CD4-positive, alpha-beta T cell (primary cell): Measurements from ENCODE around the gene ASS1. TPM values are rescaled to one million over a fixed set of nuclear protein-coding genes. Genes with fewer than 3 reads are reported as not detected.

ENCODE experiments used
- ATAC-seq: fragments of 200-7000 bp; cut with Tn5 transposase; one replicate; pipeline ENCODE4 v1.10.0; 2022; ENCODE audit warnings: mild to moderate bottlenecking; ENCODE audit not compliant: poor library complexity
- CTCF ChIA-PET: fragments of 350-600 bp; sonication (Branson Sonifier 250); formaldehyde crosslinking; loops from one replicate; lab custom pipeline; 2021; ENCODE audit warnings: antibody characterized with exemption, inconsistent platforms; lab: Charles Lee
- POLR2A ChIA-PET: fragments of 350-600 bp; sonication (Branson Sonifier 250); formaldehyde crosslinking; loops from one replicate; lab custom pipeline; 2021; ENCODE audit warnings: antibody characterized with exemption, inconsistent platforms; lab: Charles Lee
- DNase-seq, 14 experiments: peaks; one replicate each; pipeline ENCODE4 v3.0.0-alpha.2; 2013 to 2020; ENCODE audit warnings: mixed read lengths in 2 of 14
- H3K27ac ChIP-seq, 2 donors: one replicate each; pipeline versions ENCODE4 v1.5.1 to v1.7.0; 2013; ENCODE audit warnings: low read length in 2 of 2, low read depth in 1 of 2, mild to moderate bottlenecking in 1 of 2
- H3K27me3 ChIP-seq, 2 experiments: 1 replicate in 1 of 2; 2 replicates in 1 of 2; pipeline versions ENCODE4 v1.6.1 to v1.7.0; 2013; ENCODE audit warnings: low read length in 2 of 2, control low read depth in 1 of 2, mild to moderate bottlenecking in 1 of 2, moderate library complexity in 1 of 2; ENCODE audit not compliant: insufficient read depth in 2 of 2, control insufficient read depth in 1 of 2
- H3K36me3 ChIP-seq: one replicate; pipeline ENCODE4 v1.6.1; 2013; ENCODE audit warnings: low read length, control low read depth; ENCODE audit not compliant: insufficient read depth
- H3K4me1 ChIP-seq: one replicate; pipeline ENCODE4 v1.6.1; 2013; ENCODE audit warnings: low read length, control low read depth; ENCODE audit not compliant: insufficient read depth
- H3K4me3 ChIP-seq: one replicate; pipeline ENCODE4 v1.5.1; 2013; ENCODE audit warnings: mild to moderate bottlenecking, low read length, moderate library complexity
- H3K9me3 ChIP-seq, 2 experiments: 1 replicate in 1 of 2; 2 replicates in 1 of 2; pipeline versions ENCODE4 v1.6.1 to v1.7.0; 2013; ENCODE audit warnings: low read length in 2 of 2, mild to moderate bottlenecking in 2 of 2, control low read depth in 1 of 2, moderate library complexity in 1 of 2; ENCODE audit not compliant: control insufficient read depth in 1 of 2, insufficient read depth in 1 of 2
- H3K27ac Mint-ChIP-seq: one replicate; pipeline ENCODE4 v1.8.0; 2020; ENCODE audit warnings: mixed read lengths
- H3K27me3 Mint-ChIP-seq: one replicate; pipeline ENCODE4 v1.8.0; 2021; ENCODE audit warnings: mixed read lengths
- H3K36me3 Mint-ChIP-seq: one replicate; pipeline ENCODE4 v1.8.0; 2021; ENCODE audit warnings: low read depth, mixed read lengths
- H3K4me1 Mint-ChIP-seq: one replicate; pipeline ENCODE4 v1.8.0; 2021; ENCODE audit warnings: low read depth, mixed read lengths
- H3K4me3 Mint-ChIP-seq: one replicate; pipeline ENCODE4 v1.8.0; 2020; ENCODE audit warnings: mild to moderate bottlenecking, mixed read lengths
- H3K9me3 Mint-ChIP-seq: one replicate; pipeline ENCODE4 v1.8.0; 2020; ENCODE audit warnings: mixed read lengths
- intact Hi-C, 2 experiments: fragments of 100-400 bp; cut with DNase I in 1 of 2; cut with micrococcal nuclease in 1 of 2; formaldehyde crosslinking; loops; one replicate each; pipeline versions ENCODE4 v1.15.1 to v1.9.0; 2023 to 2025; cut with DNase I, micrococcal nuclease
- total RNA-seq, 174 experiments: library from RNA in 2 of 174; stranded (reverse) in 2 of 174; gene quantifications; one replicate each; pipeline ENCODE4 v1.2.3 and lab custom pipeline; 2021 to 2026
- TF ChIP-seq, protein P1 (sequence below): fragments of 200-600 bp; IDR thresholded peaks from one replicate; pipeline ENCODE4 v1.8.0; 2022; ENCODE audit warnings: antibody characterized with exemption, mild to moderate bottlenecking

Gene ASS1
- total RNA-seq, 2 experiments from 2014 or later = not detected

DNA sequence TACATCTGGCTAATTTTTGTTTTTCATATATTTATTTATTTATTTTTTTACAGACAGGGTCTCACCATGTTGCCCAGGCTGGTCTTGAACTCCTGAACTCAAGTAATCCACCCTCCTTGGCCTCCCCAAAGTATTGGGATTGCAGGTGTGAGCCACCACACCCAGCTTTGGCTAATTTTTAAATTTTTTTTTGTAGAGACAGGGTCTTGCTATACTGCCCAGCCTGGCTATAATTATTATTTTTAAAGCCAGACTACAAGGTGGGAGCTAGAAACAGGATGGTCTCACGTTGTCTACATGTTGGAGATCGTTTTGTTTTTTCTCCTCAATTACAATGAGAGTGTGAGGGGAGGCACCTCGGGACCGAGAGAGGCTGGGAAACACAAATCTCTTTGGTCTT, 23.8 kb downstream of the ASS1 start:
- Mint-ChIP-seq H3K9me3 (no peaks in the 10 kb centered on the region), H3K27me3 (peaks cover 42% of the 10 kb centered on the region), H3K27ac (no peak overlapping the region), H3K4me3 (no peak overlapping the region), H3K4me1 (no peaks in the 10 kb centered on the region), H3K36me3 (no peaks in the 10 kb centered on the region)
- Histone ChIP-seq H3K27ac (no peak overlapping the region), H3K4me1 (no peaks in the 10 kb centered on the region), H3K36me3 (no peaks in the 10 kb centered on the region), H3K9me3 (peaks cover 0 to 26% of the 10 kb centered on the region in 2 experiments), H3K4me3 (no peak overlapping the region), H3K27me3 (peaks cover 49 to 54% of the 10 kb centered on the region in 2 experiments)
- ChIA-PET POLR2A (no interaction called here), CTCF (no interaction called here)
- DNase-seq (no peak), ATAC-seq (no peak)
- TF ChIP-seq, protein P1, sequence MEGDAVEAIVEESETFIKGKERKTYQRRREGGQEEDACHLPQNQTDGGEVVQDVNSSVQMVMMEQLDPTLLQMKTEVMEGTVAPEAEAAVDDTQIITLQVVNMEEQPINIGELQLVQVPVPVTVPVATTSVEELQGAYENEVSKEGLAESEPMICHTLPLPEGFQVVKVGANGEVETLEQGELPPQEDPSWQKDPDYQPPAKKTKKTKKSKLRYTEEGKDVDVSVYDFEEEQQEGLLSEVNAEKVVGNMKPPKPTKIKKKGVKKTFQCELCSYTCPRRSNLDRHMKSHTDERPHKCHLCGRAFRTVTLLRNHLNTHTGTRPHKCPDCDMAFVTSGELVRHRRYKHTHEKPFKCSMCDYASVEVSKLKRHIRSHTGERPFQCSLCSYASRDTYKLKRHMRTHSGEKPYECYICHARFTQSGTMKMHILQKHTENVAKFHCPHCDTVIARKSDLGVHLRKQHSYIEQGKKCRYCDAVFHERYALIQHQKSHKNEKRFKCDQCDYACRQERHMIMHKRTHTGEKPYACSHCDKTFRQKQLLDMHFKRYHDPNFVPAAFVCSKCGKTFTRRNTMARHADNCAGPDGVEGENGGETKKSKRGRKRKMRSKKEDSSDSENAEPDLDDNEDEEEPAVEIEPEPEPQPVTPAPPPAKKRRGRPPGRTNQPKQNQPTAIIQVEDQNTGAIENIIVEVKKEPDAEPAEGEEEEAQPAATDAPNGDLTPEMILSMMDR = no peak
- intact Hi-C loops = no loop called here

DNA sequence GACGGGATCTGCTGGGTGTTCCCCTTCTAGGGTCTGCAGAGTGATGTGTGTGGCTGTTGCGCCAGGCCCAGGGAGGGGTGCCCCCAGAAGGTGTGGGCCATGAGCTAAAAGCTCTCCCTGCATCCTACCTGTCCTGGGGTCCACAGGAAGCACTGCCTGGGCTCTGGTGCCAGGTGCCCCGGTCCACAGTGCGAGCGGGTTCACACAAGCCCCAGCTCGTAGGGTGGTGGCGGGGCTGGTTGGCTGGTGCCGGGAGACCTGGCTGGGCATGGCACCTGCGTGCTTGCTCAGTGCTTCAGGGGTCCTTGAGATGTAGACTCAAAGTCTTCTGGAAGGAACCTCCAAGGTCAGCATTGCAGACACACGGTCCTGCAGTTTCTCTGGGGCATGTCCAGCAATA, 25.5 kb downstream of the ASS1 start:
- intact Hi-C loops = no loop called here
- Mint-ChIP-seq H3K27me3 (peaks cover 41% of the 10 kb centered on the region), H3K36me3 (no peaks in the 10 kb centered on the region), H3K9me3 (no peaks in the 10 kb centered on the region), H3K4me3 (no peak overlapping the region), H3K27ac (no peak overlapping the region), H3K4me1 (no peaks in the 10 kb centered on the region)
- TF ChIP-seq, protein P1 = no peak
- no peak for DNase-seq
- Histone ChIP-seq H3K27ac (no peak overlapping the region), H3K9me3 (peaks cover 0 to 31% of the 10 kb centered on the region in 2 experiments), H3K4me3 (no peak overlapping the region), H3K36me3 (no peaks in the 10 kb centered on the region), H3K27me3 (peaks cover 50 to 57% of the 10 kb centered on the region in 2 experiments), H3K4me1 (no peaks in the 10 kb centered on the region)
- CTCF ChIA-PET = no interaction called here
- POLR2A ChIA-PET = no interaction called here
- ATAC-seq = no peak

DNA sequence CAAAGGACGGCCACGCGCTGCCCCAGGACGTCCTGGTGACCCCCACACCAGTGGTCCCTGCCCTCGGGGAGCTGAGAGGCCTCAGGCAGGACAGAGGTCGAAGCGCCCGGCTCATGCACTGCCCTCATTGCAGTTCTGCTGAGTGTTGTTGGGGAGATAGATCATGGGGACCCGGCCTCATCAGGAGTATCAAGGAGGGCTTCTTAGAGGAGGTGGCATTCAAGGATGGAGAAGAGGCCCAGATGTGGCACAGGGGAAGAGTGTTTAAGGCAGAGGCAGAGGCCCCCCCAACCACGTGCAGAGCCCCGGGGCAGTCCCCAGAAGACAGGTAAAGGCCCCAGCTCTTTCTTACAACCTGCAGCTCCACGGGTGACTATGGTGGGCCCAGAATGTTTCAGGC, 26.2 kb downstream of the ASS1 start:
- no peak overlapping the region for H3K27ac ChIP-seq
- peaks cover 0 to 29% of the 10 kb centered on the region in 2 experiments for H3K9me3 ChIP-seq
- no peaks in the 10 kb centered on the region for H3K36me3 ChIP-seq
- Mint-ChIP-seq H3K9me3 (no peaks in the 10 kb centered on the region), H3K4me3 (no peak overlapping the region), H3K4me1 (no peaks in the 10 kb centered on the region), H3K27ac (no peak overlapping the region), H3K27me3 (peaks cover 41% of the 10 kb centered on the region), H3K36me3 (no peaks in the 10 kb centered on the region)
- CTCF ChIA-PET = no interaction called here
- POLR2A ChIA-PET = no interaction called here
- intact Hi-C loops = no loop called here
- ATAC-seq (no peak), DNase-seq (no peak)
- TF ChIP-seq, protein P1 = no peak
- H3K4me3 ChIP-seq = no peak overlapping the region
- H3K4me1 ChIP-seq = no peaks in the 10 kb centered on the region
- peaks cover 45 to 50% of the 10 kb centered on the region in 2 experiments for H3K27me3 ChIP-seq
